Stomach (tissue), 9 donors: Measurements from ENCODE around the gene C9orf50. TPM values are rescaled to one million over a fixed set of nuclear protein-coding genes. Genes with fewer than 3 reads are reported as not detected.

Experiments
- DNase-seq, 2 donors: peaks; one replicate each; pipeline versions ENCODE4 v3.0.0 to v3.0.0-alpha.2; 2013 to 2019
- H3K27ac ChIP-seq, 5 donors: fragments of 200-600 bp in 4 of 5; sonication (generic) in 4 of 5; one replicate each; pipeline ENCODE4 v1.5.1; 2013 to 2019; ENCODE audit warnings: mild to moderate bottlenecking in 1 of 5, moderate library complexity in 1 of 5
- H3K27me3 ChIP-seq, 3 donors: fragments of 200-600 bp; sonication (generic); one replicate each; pipeline ENCODE4 v1.5.1; 2017 to 2019; ENCODE audit warnings: mixed run types in 1 of 3
- H3K36me3 ChIP-seq, 4 donors: fragments of 200-600 bp; sonication (generic); 1 replicate in 3 of 4; 2 replicates in 1 of 4; pipeline ENCODE4 v1.5.1; 2016 to 2019
- H3K4me1 ChIP-seq, 4 donors: fragments of 200-600 bp; sonication (generic); one replicate each; pipeline ENCODE4 v1.5.1; 2016 to 2019
- H3K4me3 ChIP-seq, 4 donors: fragments of 200-600 bp; sonication (generic) in 3 of 4; one replicate each; pipeline ENCODE4 v1.5.1; 2016 to 2019; ENCODE audit warnings: mild to moderate bottlenecking in 1 of 4
- H3K9me3 ChIP-seq, 4 donors: fragments of 200-600 bp; sonication (generic); one replicate each; pipeline ENCODE4 v1.5.1; 2016 to 2019
- CTCF ChIP-seq, 7 experiments: fragments of 450-650 bp in 4 of 7; fragments of 200-600 bp in 3 of 7; sonication (generic) in 3 of 7; IDR thresholded peaks; one replicate each; pipeline ENCODE4 v1.5.1; 2016 to 2019; ENCODE audit warnings: antibody characterized with exemption in 7 of 7, control low read depth in 2 of 7, mild to moderate bottlenecking in 1 of 7
- EP300 ChIP-seq: sonication (generic); formaldehyde crosslinking; IDR thresholded peaks from one replicate; pipeline ENCODE4 v1.6.1; 2017; ENCODE audit warnings: antibody characterized with exemption
- POLR2A ChIP-seq, 4 donors: fragments of 450-650 bp; IDR thresholded peaks; one replicate each; pipeline ENCODE4 v1.6.1; 2016; ENCODE audit warnings: antibody characterized with exemption in 4 of 4, control low read depth in 2 of 4, mild to moderate bottlenecking in 1 of 4, moderate library complexity in 1 of 4
- POLR2AphosphoS5 ChIP-seq, 3 donors: sonication (generic); formaldehyde crosslinking; IDR thresholded peaks; one replicate each; pipeline ENCODE4 v1.6.1; 2016; ENCODE audit warnings: antibody characterized with exemption in 3 of 3
- WGBS, 5 donors: extraction: QIAGEN DNeasy Blood & Tissue Kit in 3 of 5; methylation state at CpG; one replicate each; pipeline versions ENCODE4 v1.1.5 to v1.1.7; 2013 to 2018; 5-methylcytosine and 5-hydroxymethylcytosine counted together
- intact Hi-C: fragments of 100-400 bp; cut with DNase I; formaldehyde crosslinking; loops from one replicate; pipeline ENCODE4 v1.15.1; 2023; ENCODE audit warnings: low total_unique reads
- polyA plus RNA-seq, 3 donors: library from polyadenylated mRNA; stranded (reverse); fragments of 200-250 nt; gene quantifications; one replicate each; pipeline ENCODE4 v1.2.3, GENCODE V29; 2013
- total RNA-seq, 5 donors: library from RNA; depleted of rRNA; stranded (reverse); fragments of >200 nt; gene quantifications; one replicate each; pipeline versions ENCODE4 v1.1.0 to v1.2.3, GENCODE V29; 2014 to 2016
- donor health status: healthy with polysubstance abuse.
- donor health status: Bipolar disorder and iron deficiency.
- donor health status: healthy.

C9orf50 gene
- total and polyA plus RNA-seq, 8 donors: 0.13 TPM; not detected in 7

DNA sequence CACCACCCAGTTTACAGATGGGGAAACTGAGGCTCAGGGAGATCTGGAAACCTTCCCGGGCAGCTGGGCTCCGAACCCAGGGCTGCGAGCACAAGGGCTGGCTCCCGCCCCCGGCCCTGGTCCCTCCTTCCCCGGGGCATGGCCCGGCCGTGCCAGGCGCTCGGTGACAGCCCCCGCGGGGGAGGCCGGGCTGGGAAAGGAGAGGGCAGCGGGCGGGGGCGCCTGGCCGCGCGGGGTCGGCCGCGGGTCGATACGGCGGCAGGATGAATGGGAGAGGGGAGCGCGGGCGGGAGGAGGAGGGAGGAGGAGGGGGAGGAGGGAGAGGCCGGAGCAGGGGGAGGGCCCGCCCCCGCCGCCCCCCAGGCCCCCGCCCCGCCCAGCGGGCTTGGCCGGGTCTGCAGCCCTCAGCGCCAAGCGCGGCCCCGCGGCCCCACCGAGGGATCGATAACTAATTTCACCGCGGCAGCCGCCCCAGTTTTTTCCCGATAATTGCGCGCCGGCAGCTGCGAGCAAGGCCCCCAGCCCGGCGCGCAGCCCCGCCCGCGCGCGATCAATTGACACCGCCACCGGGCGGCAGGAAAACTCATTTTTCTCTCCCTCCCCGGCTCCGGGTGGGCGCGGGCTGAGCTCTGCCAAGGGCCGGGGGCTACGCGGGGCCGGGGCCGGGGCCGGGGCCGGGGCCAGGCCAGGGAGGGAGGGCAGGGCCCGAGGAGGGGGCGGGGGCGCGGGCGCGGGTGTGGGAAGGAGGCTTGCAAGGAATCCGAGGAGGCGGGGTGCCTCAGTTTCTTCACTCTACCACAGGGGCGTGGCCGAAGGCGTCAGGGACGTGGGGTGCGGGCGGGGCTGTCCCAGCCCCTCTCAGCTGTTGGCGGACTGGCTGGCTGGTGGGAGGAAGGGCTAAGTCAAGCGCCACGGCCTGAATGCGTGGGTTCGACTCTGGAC is 52.1 kb downstream of the C9orf50 start:
- Histone ChIP-seq H3K27me3 (peaks cover 0 to 11% (median 9%) of the 10 kb centered on the region in 3 donors), H3K9me3 (no peaks in the 10 kb centered on the region), H3K4me3 (peak overlapping the region; percentile 47 to 59 (median 55)), H3K27ac (peak overlapping the region; percentile 67 to 90 (median 85)), H3K36me3 (no peaks in the 10 kb centered on the region), H3K4me1 (peaks cover 36 to 48% (median 41%) of the 10 kb centered on the region in 4 donors)
- WGBS, 5 donors: 2 to 6% (median 4%) methylated on average over 17 to 92 of the region's 92 CpGs
- TF ChIP-seq POLR2AphosphoS5 (IDR thresholded peaks at IDR 0.05): no peak
- TF ChIP-seq CTCF (IDR thresholded peaks at IDR 0.05): peak in 2 of 7 experiments; percentile 7 to 10
- DNase-seq: peak; percentile 71 to 85
- intact Hi-C loops: no loop called here

DNA sequence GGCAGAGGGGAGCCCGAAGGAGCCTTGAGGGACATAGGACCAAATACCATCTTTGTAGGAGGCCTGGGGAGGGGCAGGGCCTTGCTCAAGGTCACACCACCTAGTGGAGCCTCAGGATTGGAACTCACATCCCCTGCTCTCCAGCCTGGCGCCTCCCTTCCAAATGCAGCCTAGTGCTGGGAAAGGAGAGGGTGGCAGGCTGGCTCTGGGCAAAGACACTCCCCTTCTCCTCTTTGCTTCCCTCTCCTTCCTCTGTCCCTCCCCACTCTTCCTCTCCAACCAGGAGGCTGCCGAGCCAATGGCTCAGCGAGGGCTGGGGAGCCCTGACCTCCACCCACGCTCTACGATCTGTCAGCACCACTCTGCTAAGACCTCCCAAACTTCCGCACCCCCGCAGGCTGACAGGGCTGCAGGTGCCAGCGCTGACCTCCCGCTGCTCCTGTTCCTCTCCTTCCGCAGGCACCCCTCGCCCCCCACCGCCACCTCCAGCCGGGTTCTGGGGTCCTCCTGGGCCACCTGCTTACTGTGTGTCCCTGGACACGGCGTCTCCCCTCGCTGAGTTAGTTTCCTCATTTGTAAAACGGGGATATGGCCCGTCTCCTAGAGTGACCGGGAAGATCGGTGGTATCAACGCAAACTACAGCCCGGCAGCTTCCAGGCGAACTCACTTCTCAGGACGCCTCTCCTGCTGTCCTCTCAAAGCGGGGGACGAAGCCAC is 52.9 kb downstream of the C9orf50 start:
- Histone ChIP-seq H3K36me3 (no peaks in the 10 kb centered on the region), H3K27me3 (peaks cover 0 to 11% (median 9%) of the 10 kb centered on the region in 3 donors), H3K4me1 (peaks cover 36 to 48% (median 41%) of the 10 kb centered on the region in 4 donors), H3K4me3 (peak overlapping the region; percentile 47 to 59 (median 55)), H3K27ac (peak overlapping the region; percentile 47 to 90 (median 85)), H3K9me3 (no peaks in the 10 kb centered on the region)
- peak; percentile 40 to 69 for DNase-seq
- intact Hi-C loops: no loop called here
- 2 to 5% (median 4%) methylated on average over 25 to 27 of the region's 27 CpGs for WGBS, 5 donors
- TF ChIP-seq POLR2A (IDR thresholded peaks at IDR 0.05) (no peak), CTCF (IDR thresholded peaks at IDR 0.05) (no peak), POLR2AphosphoS5 (IDR thresholded peaks at IDR 0.05) (peak in 1 of 3 donors; percentile 10), EP300 (no peak)

DNA sequence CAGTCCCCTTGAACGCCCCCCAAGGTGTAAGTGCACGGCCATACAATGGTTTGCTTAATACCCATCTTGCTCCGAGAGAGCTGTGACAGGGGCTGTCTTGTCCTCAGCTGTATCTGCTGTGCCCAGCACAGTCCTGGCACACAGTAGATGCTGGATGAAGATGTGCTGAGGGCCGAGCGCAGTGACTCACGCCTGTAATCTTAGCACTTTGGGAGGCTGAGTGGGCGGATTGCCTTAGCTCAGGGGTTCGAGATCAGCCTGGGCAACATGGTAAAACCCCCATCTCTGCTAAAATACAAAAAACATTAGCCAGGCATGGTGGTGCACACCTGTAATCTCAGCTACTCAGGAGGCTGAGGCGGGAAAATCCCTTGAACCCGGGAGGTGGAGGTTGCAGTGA is 53.6 kb downstream of the C9orf50 start:
- H3K27me3 ChIP-seq: peaks cover 0 to 11% (median 9%) of the 10 kb centered on the region in 3 donors
- H3K4me3 ChIP-seq: no peak overlapping the region
- peak overlapping the region in 3 of 5 donors; percentile 85 to 90 (median 90) for H3K27ac ChIP-seq
- no peaks in the 10 kb centered on the region for H3K9me3 ChIP-seq
- intact Hi-C loops: no loop called here
- DNase-seq: no peak
- TF ChIP-seq CTCF (IDR thresholded peaks at IDR 0.05) (no peak), POLR2A (IDR thresholded peaks at IDR 0.05) (no peak), EP300 (no peak), POLR2AphosphoS5 (IDR thresholded peaks at IDR 0.05) (no peak)
- H3K4me1 ChIP-seq: peaks cover 36 to 52% (median 41%) of the 10 kb centered on the region in 4 donors
- H3K36me3 ChIP-seq: no peaks in the 10 kb centered on the region
- WGBS, 5 donors: 69 to 83% (median 73%) methylated on average over 5 to 10 of the region's 10 CpGs

- intact Hi-C loops: no loop called here
- WGBS, 5 donors: 89 to 91% (median 90%) methylated on average over 25 of the region's 25 CpGs
- TF ChIP-seq POLR2A (IDR thresholded peaks at IDR 0.05) (no peak), EP300 (no peak), POLR2AphosphoS5 (IDR thresholded peaks at IDR 0.05) (no peak), CTCF (IDR thresholded peaks at IDR 0.05) (no peak)
- DNase-seq: no peak
- Histone ChIP-seq H3K27me3 (peaks cover 0 to 11% (median 9%) of the 10 kb centered on the region in 3 donors), H3K36me3 (no peaks in the 10 kb centered on the region), H3K27ac (no peak overlapping the region), H3K4me1 (peaks cover 37 to 58% (median 48%) of the 10 kb centered on the region in 4 donors), H3K9me3 (no peaks in the 10 kb centered on the region), H3K4me3 (no peak overlapping the region)
Observed at GRCh38 chr9:129566563-129567266, 54.2 kb downstream of the C9orf50 start.
